Keratinocyte (primary cell): ENCODE measurements around the gene DDIT3. TPM values are rescaled to one million over a fixed set of nuclear protein-coding genes. Genes with fewer than 3 reads are reported as not detected.
"Not testable (repeated sequence)": the region's sequence is repeated elsewhere in the genome, so short reads cannot be mapped to it uniquely, and the experiment has no call there.

Experiments
- DNase-seq: peaks from one replicate; pipeline ENCODE4 v3.0.0-alpha.2; 2011; ENCODE audit warnings: low read depth, missing footprints, low spot score
- FAIRE-seq: peaks from 2 replicates; lab custom pipeline; 2011; peaks lifted over from hg19 to GRCh38; lab: Jason Lieb, UNC
- H2AFZ ChIP-seq: 2 replicates; pipeline ENCODE4 v1.6.0; 2012; ENCODE audit warnings: low read length, control low read depth, inconsistent platforms; ENCODE audit not compliant: control insufficient read depth
- H3K27ac ChIP-seq: 2 replicates; pipeline ENCODE4 v1.5.1; 2011; ENCODE audit warnings: low read length; ENCODE audit not compliant: control insufficient read depth, insufficient read depth
- H3K27me3 ChIP-seq: 3 replicates; pipeline ENCODE4 v1.6.0; 2011; ENCODE audit warnings: low read length; ENCODE audit not compliant: control insufficient read depth, insufficient read depth; ENCODE audit errors: extremely low read depth
- H3K36me3 ChIP-seq, 2 experiments: 2 replicates in 1 of 2; 3 replicates in 1 of 2; pipeline ENCODE4 v1.5.1; 2011; ENCODE audit warnings: low read length in 2 of 2, mild to moderate bottlenecking in 1 of 2; ENCODE audit not compliant: control insufficient read depth in 2 of 2, insufficient read depth in 2 of 2; ENCODE audit errors: extremely low read depth in 1 of 2
- H3K4me1 ChIP-seq: 3 replicates; pipeline ENCODE4 v1.5.1; 2011; ENCODE audit warnings: low read length; ENCODE audit not compliant: control insufficient read depth, insufficient read depth; ENCODE audit errors: extremely low read depth
- H3K4me2 ChIP-seq: 3 replicates; pipeline ENCODE4 v1.6.0; 2011; ENCODE audit warnings: low read depth, low read length; ENCODE audit not compliant: control insufficient read depth, insufficient read depth; ENCODE audit errors: extremely low read depth
- H3K4me3 ChIP-seq, 3 experiments: fragments of 200-600 bp in 1 of 3; sonication (generic) in 1 of 3; 2 replicates in 2 of 3; 3 replicates in 1 of 3; pipeline ENCODE4 v1.5.1; 2011 to 2016; ENCODE audit warnings: low read length in 3 of 3, mild to moderate bottlenecking in 3 of 3, control low read depth in 2 of 3, inconsistent platforms in 1 of 3, low read depth in 1 of 3, mixed read lengths in 1 of 3, mixed run types in 1 of 3, moderate library complexity in 1 of 3; ENCODE audit not compliant: control insufficient read depth in 2 of 3, insufficient read depth in 2 of 3; ENCODE audit errors: extremely low read depth in 1 of 3
- H3K79me2 ChIP-seq: 2 replicates; pipeline ENCODE4 v1.6.0; 2012; ENCODE audit warnings: low read length; ENCODE audit not compliant: control insufficient read depth, insufficient read depth
- H3K9ac ChIP-seq: 3 replicates; pipeline ENCODE4 v1.6.0; 2011; ENCODE audit warnings: low read length; ENCODE audit not compliant: control insufficient read depth, insufficient read depth; ENCODE audit errors: extremely low read depth
- H3K9me1 ChIP-seq: 3 replicates; pipeline ENCODE4 v1.6.0; 2011; ENCODE audit warnings: low read length; ENCODE audit not compliant: control insufficient read depth, insufficient read depth; ENCODE audit errors: extremely low read depth
- H3K9me3 ChIP-seq: 2 replicates; pipeline ENCODE4 v1.5.1; 2012; ENCODE audit warnings: low read depth, low read length; ENCODE audit not compliant: control insufficient read depth
- H4K20me1 ChIP-seq: 3 replicates; pipeline ENCODE4 v1.6.0; 2011; ENCODE audit warnings: low read length; ENCODE audit not compliant: control insufficient read depth, insufficient read depth; ENCODE audit errors: extremely low read depth
- EZH2 ChIP-seq: IDR thresholded peaks from one replicate; pipeline ENCODE4 v1.6.1; 2012; ENCODE audit warnings: inconsistent platforms, mild to moderate bottlenecking, low read length, moderate library complexity
- dilution Hi-C: fragments of 300-500 bp; cut with MboI; formaldehyde crosslinking; loops from one replicate; pipeline ENCODE4 v1.7.0; 2020; ENCODE audit warnings: low sequenced_read_pairs; ENCODE audit not compliant: extremely low pct_ligation_motif_present
- polyA plus RNA-seq, 5 experiments: library from polyadenylated mRNA; depleted of rRNA in 3 of 5; stranded (reverse) in 3 of 5; stranded (forward) in 1 of 5; unstranded in 1 of 5; fragments of >200 nt; gene quantifications; 1 replicate in 1 of 5; 2 replicates in 3 of 5; 3 replicates in 1 of 5; pipeline versions ENCODE4 v1.2.1 to v1.2.3, GENCODE V29; 2011 to 2012; ENCODE audit warnings: missing spikeins in 2 of 5, low read depth in 1 of 5, low replicate concordance in 1 of 5
- TF ChIP-seq, protein P1 (sequence below), 3 experiments: IDR thresholded peaks in 1 of 3; conservative IDR thresholded peaks in 1 of 3; optimal IDR thresholded peaks in 1 of 3; 2 replicates in 2 of 3; 3 replicates in 1 of 3; pipeline versions ENCODE3 to v1.5.1; 2011; ENCODE audit warnings: low read length in 3 of 3, mild to moderate bottlenecking in 3 of 3, moderate library complexity in 2 of 3, control low read depth in 1 of 3, inconsistent platforms in 1 of 3; ENCODE audit not compliant: insufficient read depth in 2 of 3; ENCODE audit errors: extremely low read depth in 1 of 3

Gene DDIT3
- polyA plus RNA-seq, 1 donor (not counting 4 experiments of a cell fraction or from before 2014, with no cell fraction given) = 25.6 TPM

DNA sequence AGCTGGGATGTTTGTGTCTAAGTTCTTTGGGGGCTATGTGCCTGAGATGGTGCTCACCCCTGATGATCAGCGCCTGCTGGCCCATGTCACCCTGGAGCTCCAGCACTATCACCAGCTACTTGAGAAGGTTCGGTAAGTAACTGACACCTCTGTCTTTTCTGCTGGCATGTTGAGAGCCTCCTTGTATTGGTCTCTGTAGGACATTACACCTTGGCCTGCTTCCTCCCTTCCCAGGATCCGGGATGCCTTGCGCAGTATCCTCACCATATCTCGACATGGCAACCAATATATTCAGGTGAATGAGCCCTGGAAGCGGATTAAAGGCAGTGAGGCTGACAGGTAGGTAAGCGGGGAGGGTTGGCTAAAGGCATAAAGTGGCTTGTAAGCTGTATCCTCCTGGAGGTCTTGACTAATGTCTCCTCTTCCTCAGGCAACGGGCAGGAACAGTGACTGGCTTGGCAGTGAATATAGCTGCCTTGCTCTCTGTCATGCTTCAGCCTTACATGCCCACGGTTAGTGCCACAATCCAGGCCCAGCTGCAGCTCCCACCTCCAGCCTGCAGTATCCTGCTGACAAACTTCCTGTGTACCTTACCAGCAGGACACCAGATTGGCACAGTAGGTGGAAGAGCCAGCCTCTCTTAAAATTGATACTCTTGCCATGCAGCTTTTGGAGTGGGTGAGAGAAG is 5.5 kb downstream of the DDIT3 start:
- Histone ChIP-seq H3K9me1 (no peaks in the 10 kb centered on the region), H3K4me1 (peaks cover 13% of the 10 kb centered on the region), H3K9me3 (no peaks in the 10 kb centered on the region), H2AFZ (no peak overlapping the region), H3K27ac (no peak overlapping the region), H3K9ac (no peak overlapping the region), H3K79me2 (peaks cover 18% of the 10 kb centered on the region), H4K20me1 (peaks cover 23% of the 10 kb centered on the region), H3K4me2 (no peak overlapping the region), H3K27me3 (no peaks in the 10 kb centered on the region), H3K4me3 (no peak overlapping the region), H3K36me3 (peaks cover 43 to 66% of the 10 kb centered on the region in 2 experiments)
- DNase-seq = no peak
- TF ChIP-seq EZH2 = no peak
- TF ChIP-seq, protein P1, sequence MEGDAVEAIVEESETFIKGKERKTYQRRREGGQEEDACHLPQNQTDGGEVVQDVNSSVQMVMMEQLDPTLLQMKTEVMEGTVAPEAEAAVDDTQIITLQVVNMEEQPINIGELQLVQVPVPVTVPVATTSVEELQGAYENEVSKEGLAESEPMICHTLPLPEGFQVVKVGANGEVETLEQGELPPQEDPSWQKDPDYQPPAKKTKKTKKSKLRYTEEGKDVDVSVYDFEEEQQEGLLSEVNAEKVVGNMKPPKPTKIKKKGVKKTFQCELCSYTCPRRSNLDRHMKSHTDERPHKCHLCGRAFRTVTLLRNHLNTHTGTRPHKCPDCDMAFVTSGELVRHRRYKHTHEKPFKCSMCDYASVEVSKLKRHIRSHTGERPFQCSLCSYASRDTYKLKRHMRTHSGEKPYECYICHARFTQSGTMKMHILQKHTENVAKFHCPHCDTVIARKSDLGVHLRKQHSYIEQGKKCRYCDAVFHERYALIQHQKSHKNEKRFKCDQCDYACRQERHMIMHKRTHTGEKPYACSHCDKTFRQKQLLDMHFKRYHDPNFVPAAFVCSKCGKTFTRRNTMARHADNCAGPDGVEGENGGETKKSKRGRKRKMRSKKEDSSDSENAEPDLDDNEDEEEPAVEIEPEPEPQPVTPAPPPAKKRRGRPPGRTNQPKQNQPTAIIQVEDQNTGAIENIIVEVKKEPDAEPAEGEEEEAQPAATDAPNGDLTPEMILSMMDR (optimal IDR thresholded peaks at IDR 0.05 in 1 of 3, IDR thresholded peaks at IDR 0.05 in 1 of 3, conservative IDR thresholded peaks at IDR 0.05 in 1 of 3; ENCODE audit: extremely low read depth in 1 of 3, insufficient read depth in 2 of 3, low read length in 3 of 3) = no peak
- no peak for FAIRE-seq
- dilution Hi-C loops = no loop called here

DNA sequence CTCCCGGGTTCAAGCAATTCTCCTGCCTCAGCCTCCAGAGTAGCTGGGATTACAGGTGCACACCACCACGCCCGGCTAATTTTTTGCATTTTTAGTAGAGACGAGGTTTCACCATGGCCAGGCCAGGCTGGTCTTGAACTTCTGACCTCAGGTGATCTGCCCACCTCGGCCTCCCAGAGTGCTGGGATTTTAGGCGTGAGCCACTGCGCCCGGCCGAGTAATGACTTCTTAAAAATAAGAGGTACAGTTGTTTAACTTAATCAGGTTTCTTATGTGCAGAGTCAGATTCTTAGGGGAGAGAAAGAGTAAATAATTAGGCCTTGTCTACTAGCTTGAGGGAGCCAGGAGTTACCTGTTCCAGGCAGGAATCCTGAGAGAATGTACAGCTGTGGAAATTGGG is 6.1 kb downstream of the DDIT3 start:
- DNase-seq, H3K9me1 ChIP-seq, H3K4me2 ChIP-seq, H3K4me3 ChIP-seq, H3K9ac ChIP-seq, FAIRE-seq, dilution Hi-C loops, H2AFZ ChIP-seq, H3K27ac ChIP-seq, H3K27me3 ChIP-seq, H3K9me3 ChIP-seq: not testable (repeated sequence)
- peaks cover 18% of the 10 kb centered on the region for H4K20me1 ChIP-seq
- H3K79me2 ChIP-seq = peaks cover 11% of the 10 kb centered on the region
- peaks cover 43 to 60% of the 10 kb centered on the region in 2 experiments for H3K36me3 ChIP-seq
- peaks cover 17% of the 10 kb centered on the region for H3K4me1 ChIP-seq

DNA sequence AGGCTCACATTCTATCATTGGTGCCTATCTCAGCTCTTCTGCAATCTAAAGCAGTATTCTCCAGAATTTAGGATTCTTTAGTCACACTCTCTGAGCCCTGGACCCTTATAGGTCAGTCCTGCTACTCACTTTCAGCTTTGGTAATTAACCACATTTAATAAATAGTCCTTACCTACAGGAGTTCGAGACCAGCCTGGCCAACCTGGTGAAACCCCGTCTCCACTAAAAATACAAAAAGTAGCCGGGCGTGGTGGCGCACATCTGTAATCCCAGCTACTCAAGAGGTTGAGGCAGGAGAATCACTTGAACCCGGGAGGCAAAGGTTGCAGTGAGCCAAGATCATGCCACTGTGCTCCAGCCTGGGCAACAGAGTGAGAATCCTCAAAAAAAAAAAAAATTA is 6.6 kb downstream of the DDIT3 start:
- H3K4me3 ChIP-seq, H3K9ac ChIP-seq, H3K9me1 ChIP-seq, dilution Hi-C loops, H3K4me2 ChIP-seq, FAIRE-seq, H3K27me3 ChIP-seq, H3K9me3 ChIP-seq, DNase-seq, H3K27ac ChIP-seq, H2AFZ ChIP-seq, H3K79me2 ChIP-seq: not testable (repeated sequence)
- Histone ChIP-seq H4K20me1 (peaks cover 13% of the 10 kb centered on the region), H3K36me3 (peaks cover 43 to 55% of the 10 kb centered on the region in 2 experiments), H3K4me1 (peaks cover 13% of the 10 kb centered on the region)
